GM23248 (cell line): Measurements from ENCODE around the gene MVB12B.

Experiments
- EZH2 ChIP-seq: fragments of 200-600 bp; sonication (generic); IDR thresholded peaks from 2 replicates; pipeline ENCODE4 v1.6.1; 2018; ENCODE audit warnings: antibody characterized with exemption, mild to moderate bottlenecking; ENCODE audit not compliant: insufficient read depth, poor library complexity, severe bottlenecking
- EZH2phosphoT487 ChIP-seq: fragments of 200-600 bp; sonication (generic); IDR thresholded peaks from 2 replicates; pipeline ENCODE4 v1.6.1; 2018; ENCODE audit warnings: antibody characterized with exemption, moderate library complexity, mild to moderate bottlenecking, low read depth; ENCODE audit not compliant: insufficient read depth

- no peak for TF ChIP-seq EZH2
- no peak for TF ChIP-seq EZH2phosphoT487
Measured at GRCh38 chr9:126505697-126506346, 179.2 kb downstream of the MVB12B start.
